NCI-H1436 (cell line): Measurements from ENCODE around the gene FER.
"Not testable (repeated sequence)": the region's sequence is repeated elsewhere in the genome, so short reads cannot be mapped to it uniquely, and the experiment has no call there.

Source experiments
- DNase-seq: peaks from one replicate; lab custom pipeline; 2025; lab: John Stamatoyannopoulos, UW

The FER gene

GRCh38 chr5:108798513-108799265 lies 51.0 kb downstream of the FER start:
- no peak for DNase-seq

DNA sequence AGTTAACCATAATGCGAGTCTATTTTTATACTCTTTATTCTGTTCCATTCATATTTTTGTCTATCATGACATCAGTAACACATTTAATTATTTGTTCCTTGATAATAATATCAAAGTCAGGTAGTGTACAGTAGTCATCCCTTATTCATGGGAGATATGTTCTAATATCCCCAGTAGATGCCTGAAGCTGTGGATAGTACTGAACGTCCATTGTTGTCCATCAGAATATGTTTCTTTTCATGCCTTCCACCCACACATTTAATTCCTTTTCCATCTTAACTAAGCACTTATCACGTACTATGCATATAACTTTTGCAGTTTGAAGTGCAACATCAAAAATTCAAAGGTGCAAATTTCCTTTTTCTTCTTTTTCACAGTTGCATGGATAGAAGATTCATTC lies 53.6 kb downstream of the FER start:
- DNase-seq: no peak

DNA sequence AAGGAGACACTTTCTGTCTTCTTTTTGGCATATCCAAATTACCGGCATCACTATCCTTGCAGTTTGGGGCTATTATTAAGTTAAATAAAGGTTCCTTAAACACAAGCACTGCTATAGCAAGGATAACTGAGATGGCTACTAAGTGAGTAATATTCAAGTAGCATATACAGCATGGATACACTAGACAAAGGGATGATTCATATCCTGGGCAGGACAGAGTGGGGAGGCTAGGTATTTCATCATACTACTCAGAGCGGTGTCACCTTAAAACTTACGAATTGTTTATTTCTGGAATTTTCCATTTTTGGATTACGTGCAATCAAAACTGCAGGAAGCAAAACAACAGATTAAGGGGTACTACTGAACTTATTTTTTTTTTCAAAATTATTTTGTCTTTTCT lies 54.1 kb downstream of the FER start:
- no peak for DNase-seq

DNA sequence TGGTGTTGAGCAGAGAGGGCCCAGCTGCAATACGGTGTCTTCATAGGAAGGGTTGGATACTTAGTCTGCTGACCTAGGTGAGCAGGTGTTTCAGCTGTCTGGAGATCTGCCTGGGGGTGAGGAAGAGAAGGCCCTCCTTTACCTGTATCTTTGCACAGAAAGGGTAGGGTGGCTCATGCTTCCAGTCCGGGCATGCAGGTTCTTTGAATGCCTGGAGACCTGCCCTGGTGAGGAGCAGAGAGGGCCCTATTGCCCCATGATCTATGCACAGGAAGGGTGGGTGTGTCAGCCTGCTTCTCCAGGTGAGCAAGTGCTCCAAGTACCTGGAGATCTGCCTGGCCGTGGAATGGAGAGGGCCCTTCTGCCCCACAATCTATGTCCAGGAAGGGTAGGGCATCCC lies 63.0 kb downstream of the FER start:
- DNase-seq: no peak

- DNase-seq: no peak
Observed at GRCh38 chr5:108813673-108814072, 66.0 kb downstream of the FER start.

- no peak for DNase-seq
Observed at GRCh38 chr5:108814551-108814950, 66.9 kb downstream of the FER start.

GRCh38 chr5:108818613-108819272 lies 71.0 kb downstream of the FER start:
- DNase-seq: no peak

DNA sequence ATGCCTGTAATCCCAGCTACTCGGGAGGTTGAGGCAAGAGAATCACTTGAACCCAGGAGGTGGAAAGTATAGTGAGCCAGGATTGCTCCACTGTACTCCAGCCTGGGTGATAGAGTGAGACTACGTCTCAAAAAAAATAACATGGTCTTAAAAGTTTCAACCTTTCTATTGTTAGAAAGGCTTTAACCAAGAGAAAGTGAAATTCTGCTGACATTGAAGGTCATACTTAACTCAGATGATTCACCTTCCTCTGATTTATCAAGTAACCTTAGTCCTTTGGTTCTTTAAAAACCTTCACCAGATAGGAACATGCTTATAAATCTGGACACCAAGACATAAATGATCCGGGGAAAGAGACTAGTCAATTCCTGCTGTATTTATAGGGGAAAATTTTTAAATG lies 73.3 kb downstream of the FER start:
- no peak for DNase-seq

- DNase-seq: no peak
Observed at GRCh38 chr5:108822211-108822947, 74.7 kb downstream of the FER start.

DNA sequence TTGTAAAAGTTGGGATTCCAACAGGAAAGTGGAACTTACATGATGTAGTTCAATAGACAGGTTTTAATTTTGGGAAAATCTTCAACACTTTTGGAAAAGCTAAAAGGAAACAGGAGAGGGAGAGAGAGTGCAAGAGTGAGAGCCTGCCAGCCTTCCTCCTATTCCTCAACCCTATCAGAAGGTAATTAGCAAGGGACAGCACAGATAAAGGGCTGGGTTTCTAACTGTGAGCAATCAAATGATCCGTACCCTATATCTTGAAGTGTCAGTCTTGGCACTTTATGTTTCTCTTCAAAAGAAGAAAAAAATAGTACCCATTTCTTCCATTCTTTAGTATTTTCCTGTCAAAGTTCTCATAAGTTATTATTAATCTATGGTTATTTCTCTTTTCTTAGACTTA lies 79.4 kb downstream of the FER start:
- no peak for DNase-seq

- no peak for DNase-seq
Observed at GRCh38 chr5:108830705-108831276, 83.1 kb downstream of the FER start.

DNA sequence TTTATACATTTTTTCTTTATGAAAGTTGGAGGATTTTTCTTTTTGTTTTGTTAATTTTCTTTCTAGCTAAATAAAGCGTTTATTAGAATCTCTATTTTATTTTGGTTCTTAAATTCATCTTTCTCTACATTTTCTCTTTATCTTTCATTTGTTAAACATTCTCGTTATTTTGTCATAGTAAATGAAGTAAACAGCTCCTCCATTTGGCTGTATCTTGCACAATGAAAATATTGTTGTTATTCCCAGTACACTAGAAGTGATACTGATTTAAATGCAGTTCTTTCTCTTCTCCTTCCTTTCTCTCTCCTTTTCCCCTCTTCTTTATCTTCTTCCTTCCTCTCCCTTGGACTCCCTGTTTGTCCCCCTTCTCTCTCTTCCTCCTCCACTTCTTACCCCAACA lies 88.8 kb downstream of the FER start:
- no peak for DNase-seq

DNA sequence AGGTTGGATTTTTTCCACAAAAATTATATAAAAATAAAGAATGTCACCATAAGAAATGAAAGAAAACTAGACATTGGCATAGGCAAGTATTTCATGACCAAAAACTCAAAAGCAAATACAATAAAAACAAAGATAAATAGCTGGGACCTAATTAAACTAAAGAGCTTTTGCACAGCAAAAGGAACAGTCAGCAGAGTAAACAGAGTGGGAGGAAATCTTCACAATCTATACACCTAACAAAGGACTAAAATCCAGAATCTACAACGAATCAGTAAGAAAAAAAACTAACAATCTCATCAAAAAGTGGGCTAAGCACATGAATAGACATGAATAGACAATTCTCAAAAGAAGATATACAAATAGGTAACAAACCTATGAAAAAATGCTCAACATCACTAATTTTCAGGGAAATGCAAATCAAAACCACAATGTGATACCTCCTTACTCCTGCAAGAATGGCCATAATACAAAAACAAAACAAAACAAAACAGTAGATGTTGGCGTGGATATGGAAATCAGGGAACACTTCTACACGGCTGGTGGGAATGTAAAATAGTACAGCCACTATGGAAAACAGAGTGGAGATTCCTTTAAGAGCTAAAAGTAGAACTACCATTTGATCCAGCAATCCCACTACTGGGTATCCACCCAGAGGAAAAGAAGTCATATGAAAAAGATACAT lies 94.7 kb downstream of the FER start:
- DNase-seq: not testable (repeated sequence)

DNA sequence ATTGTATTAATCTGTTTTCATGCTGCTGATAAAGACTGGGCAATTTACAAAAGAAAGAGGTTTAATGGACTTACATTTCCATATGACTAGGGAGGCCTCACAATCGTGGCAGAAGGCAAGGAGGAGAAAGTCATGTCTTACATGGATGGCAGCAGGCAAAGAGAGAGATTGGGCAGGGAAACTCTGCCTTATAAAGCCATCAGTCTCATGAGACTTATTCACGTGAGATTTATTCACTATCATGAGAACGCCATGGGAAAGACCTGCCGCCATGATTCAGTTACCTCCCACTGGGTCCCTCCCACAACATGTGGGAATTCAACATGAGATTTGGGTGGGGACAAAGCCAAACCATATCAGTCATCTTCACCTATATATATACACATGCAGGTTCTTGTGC lies 103.4 kb downstream of the FER start:
- DNase-seq: not testable (repeated sequence)

DNA sequence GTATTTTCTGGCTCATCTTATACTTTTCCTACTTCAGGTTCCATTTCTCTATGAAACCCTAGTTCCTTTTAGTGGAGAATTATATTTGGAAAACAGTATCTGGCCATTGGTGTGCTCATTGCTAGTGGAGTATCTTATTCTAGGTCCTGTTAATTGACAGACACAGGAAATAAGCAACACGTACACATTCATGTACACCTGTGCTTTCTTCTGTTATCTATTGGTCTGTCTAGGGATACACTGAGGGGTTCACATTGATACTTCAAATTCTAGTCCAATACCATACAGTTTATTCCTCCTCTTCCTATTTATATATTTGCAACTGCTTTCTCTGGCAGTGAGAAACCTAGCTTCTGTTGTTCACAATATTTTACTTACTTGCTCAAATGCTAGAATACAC lies 110.2 kb downstream of the FER start:
- DNase-seq: no peak

DNA sequence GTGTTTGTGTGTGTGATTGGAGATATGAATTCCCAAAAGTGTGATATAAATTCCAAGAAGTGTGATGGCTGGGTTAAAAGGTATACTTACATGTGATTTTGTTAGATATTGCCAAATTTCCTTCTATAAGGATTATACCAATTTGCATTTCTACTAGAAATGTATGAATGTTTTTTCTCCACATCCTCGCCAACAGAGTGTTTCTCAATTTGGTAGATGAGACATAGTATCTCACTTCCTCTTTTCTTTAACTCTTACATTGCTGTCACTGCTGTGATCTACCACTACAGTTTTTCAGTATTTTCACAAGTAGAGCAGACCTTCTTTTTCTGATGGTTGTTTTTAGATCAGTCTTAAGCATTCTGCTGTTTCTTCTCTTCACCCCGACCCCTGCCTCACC lies 111.3 kb downstream of the FER start:
- no peak for DNase-seq

DNA sequence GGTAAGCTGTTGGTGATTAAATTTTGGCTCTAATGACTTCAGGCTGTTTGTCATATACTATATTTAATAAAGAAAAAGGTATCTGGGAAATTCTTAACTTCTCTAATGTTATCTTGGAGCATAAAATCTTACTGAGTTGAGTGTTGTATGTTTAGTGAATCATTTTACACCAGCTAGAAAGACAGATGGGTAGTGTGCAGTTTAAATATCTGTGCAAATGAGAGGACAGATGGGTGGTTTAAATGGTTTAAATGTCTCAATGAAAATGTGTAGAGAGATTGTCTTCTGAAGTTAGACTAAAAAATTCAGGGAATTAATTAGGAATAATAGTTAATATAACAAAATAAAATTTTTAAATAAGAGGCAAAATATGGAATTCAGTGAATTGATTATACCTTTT lies 114.5 kb downstream of the FER start:
- no peak for DNase-seq

GRCh38 chr5:108866097-108866496 lies 118.4 kb downstream of the FER start:
- DNase-seq: not testable (repeated sequence)

DNA sequence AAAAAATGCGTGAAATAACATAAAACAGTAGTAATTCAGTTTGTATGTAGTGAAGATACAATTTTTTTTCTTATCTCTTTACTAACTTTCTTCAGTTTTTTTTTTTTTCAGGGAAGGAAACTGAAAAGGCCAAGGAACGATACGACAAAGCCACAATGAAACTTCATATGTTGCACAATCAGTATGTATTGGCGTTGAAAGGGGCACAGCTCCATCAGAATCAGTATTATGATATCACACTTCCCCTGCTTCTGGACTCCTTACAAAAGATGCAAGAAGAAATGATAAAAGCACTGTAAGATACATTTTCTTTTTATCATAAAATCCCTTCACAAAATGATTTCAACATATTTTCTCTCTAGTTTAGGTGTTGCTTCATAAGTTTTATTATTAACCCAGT lies 120.0 kb downstream of the FER start:
- DNase-seq: no peak

GRCh38 chr5:108869066-108869465 lies 121.4 kb downstream of the FER start:
- no peak for DNase-seq

- DNase-seq: no peak
Observed at GRCh38 chr5:108876451-108876850, 128.8 kb downstream of the FER start.

- DNase-seq: no peak
Observed at GRCh38 chr5:108878756-108879155, 131.1 kb downstream of the FER start.
